Lower lobe of right lung (tissue), 2 donors: Measurements from ENCODE around the gene TENT4A. TPM values are rescaled to one million over a fixed set of nuclear protein-coding genes. Genes with fewer than 3 reads are reported as not detected.

ENCODE experiments used
- ATAC-seq, 2 donors: fragments of 200-7000 bp; cut with Tn5 transposase; one replicate each; pipeline ENCODE4 v1.9.1; 2020 to 2022; ENCODE audit warnings: mild to moderate bottlenecking in 2 of 2, moderate library complexity in 2 of 2
- DNase-seq: peaks from one replicate; pipeline ENCODE4 v3.0.0-alpha.2; 2020
- H3K27ac ChIP-seq: fragments of 200-600 bp; one replicate; pipeline ENCODE4 v1.8.0; 2022
- H3K27me3 ChIP-seq: fragments of 200-600 bp; one replicate; pipeline ENCODE4 v1.8.0; 2022; ENCODE audit warnings: low read depth
- H3K36me3 ChIP-seq: fragments of 200-600 bp; one replicate; pipeline ENCODE4 v1.8.0; 2022; ENCODE audit warnings: mild to moderate bottlenecking
- H3K4me1 ChIP-seq: fragments of 200-600 bp; one replicate; pipeline ENCODE4 v1.8.0; 2022
- H3K4me3 ChIP-seq: fragments of 200-600 bp; one replicate; pipeline ENCODE4 v1.8.0; 2022; ENCODE audit warnings: mild to moderate bottlenecking
- H3K9me3 ChIP-seq: fragments of 200-600 bp; one replicate; pipeline ENCODE4 v1.8.0; 2022
- intact Hi-C: fragments of 100-400 bp; cut with DNase I; formaldehyde crosslinking; loops from one replicate; pipeline ENCODE4 v1.11.0; 2022
- total RNA-seq: library from RNA; stranded (reverse); fragmentation: NEBNext Ultra II Directional; extraction: Animal tissue kit (Norgen Biotek cat#: 25700); gene quantifications from one replicate; pipeline ENCODE4 v1.2.1, GENCODE V29; 2021
- TF ChIP-seq, protein P1 (sequence below): fragments of 200-600 bp; IDR thresholded peaks from one replicate; pipeline ENCODE4 v1.8.0; 2022; ENCODE audit warnings: antibody characterized with exemption, mild to moderate bottlenecking
- donor health status: DM: no; HTN: yes; CAD: no; lungs with severe emphysema.

The TENT4A gene
- total RNA-seq, 1 donor from 2014 or later, result 24.1 TPM

DNA sequence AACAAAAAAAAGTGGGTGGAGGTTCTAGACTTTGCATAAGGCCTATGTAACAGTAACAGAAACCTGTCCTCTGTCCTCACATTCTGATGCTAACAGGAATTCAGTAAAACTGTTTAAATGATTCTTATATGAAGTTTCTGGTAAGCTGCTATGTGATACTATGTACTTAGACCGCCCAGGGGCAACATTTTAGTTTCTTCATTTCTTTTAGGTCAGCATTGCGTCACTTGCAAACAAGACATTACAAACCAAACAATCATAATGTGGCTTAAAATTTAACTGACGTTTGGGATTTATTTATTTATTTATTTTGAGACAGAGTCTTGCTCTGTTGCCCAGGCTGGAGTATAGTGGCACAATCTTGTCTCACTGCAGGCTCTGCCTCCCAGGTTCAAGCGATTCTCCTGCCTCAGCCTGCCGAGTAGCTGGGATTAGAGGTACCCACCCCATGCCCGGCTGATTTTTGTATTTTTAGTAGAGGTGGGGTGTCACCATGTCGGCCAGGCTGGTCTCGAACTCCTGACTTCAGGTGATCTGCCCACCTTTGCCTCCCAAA lies 44.3 kb downstream of the TENT4A start:
- ATAC-seq, result no peak
- H3K9me3 ChIP-seq, result no peaks in the 10 kb centered on the region
- TF ChIP-seq, protein P1, sequence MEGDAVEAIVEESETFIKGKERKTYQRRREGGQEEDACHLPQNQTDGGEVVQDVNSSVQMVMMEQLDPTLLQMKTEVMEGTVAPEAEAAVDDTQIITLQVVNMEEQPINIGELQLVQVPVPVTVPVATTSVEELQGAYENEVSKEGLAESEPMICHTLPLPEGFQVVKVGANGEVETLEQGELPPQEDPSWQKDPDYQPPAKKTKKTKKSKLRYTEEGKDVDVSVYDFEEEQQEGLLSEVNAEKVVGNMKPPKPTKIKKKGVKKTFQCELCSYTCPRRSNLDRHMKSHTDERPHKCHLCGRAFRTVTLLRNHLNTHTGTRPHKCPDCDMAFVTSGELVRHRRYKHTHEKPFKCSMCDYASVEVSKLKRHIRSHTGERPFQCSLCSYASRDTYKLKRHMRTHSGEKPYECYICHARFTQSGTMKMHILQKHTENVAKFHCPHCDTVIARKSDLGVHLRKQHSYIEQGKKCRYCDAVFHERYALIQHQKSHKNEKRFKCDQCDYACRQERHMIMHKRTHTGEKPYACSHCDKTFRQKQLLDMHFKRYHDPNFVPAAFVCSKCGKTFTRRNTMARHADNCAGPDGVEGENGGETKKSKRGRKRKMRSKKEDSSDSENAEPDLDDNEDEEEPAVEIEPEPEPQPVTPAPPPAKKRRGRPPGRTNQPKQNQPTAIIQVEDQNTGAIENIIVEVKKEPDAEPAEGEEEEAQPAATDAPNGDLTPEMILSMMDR, result no peak

DNA sequence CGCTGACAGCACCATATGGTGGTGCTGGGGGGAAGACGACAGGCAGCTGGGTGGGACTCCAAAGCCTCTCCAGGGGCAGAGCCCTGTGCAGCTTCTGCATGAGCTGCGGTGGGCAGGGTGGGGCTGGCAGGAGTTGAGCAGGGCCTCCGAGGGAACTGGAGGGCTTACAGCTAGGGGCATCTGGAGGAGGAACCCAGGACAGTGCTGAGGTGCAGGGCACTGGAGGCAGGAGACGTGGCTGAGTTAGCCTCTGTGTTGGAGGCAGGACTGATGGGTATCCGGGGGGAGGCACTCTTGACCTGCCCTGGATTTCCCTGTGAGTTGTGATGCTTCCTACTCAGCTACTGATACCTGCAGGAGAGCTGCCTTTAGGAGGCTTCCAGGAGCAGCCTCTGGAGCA lies 45.0 kb downstream of the TENT4A start:
- Histone ChIP-seq H3K27ac (no peak overlapping the region), H3K36me3 (peaks cover 56% of the 10 kb centered on the region), H3K4me3 (no peak overlapping the region), H3K9me3 (no peaks in the 10 kb centered on the region), H3K27me3 (no peaks in the 10 kb centered on the region), H3K4me1 (no peaks in the 10 kb centered on the region)
- intact Hi-C loops, result no loop called here
- TF ChIP-seq, protein P1, result no peak
- DNase-seq (no peak), ATAC-seq (peak in 1 of 2 donors; percentile 9)

More for the DNA sequence above, 44.3 kb downstream of the TENT4A start:
- H3K36me3 ChIP-seq, result peaks cover 63% of the 10 kb centered on the region
- DNase-seq, result no peak
- no peaks in the 10 kb centered on the region for H3K4me1 ChIP-seq
- H3K27ac ChIP-seq, result no peak overlapping the region
- H3K4me3 ChIP-seq, result no peak overlapping the region
- H3K27me3 ChIP-seq, result no peaks in the 10 kb centered on the region
- intact Hi-C loops, result no loop called here

DNA sequence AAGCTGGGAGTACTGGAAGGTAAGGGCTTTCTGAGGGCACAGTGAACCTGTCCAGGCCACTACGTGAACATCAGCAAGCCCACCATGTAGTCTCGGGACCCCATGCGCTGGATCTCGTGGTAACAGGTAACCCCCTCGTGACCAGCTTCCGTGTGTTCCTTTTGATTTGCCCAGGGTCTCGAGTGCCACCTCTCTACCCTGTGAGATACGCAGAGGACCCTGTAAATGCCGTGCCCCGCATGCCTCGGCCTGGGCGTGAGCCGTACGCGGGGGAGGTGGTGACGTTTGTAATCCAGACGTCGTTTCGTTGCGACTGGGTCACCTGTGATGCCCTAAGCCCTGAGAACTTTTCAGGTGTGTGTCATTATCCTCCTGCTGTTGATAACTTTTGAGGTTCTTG lies 45.5 kb downstream of the TENT4A start:
- intact Hi-C loops, result no loop called here
- DNase-seq, result no peak
- H3K27me3 ChIP-seq, result no peaks in the 10 kb centered on the region

DNA sequence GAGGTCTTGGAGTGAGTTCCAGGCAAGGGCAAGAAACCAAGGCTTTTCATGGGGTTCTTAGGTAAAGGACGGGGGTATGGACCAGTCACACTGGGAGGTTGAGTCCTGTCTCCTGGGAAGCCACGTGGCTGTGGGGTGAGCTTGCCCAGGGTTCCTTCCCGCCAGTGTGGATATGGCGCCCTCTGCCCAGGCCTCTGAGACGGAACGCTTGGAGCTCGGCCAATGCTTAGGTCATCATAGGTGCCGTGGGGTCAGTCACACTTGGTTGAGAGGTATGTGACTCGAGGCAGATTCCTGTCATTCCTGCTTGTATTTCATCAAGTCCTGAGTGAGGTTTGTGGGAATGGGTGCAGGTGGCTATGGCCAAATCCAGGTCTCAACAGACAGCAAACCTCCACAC lies 46.2 kb downstream of the TENT4A start:
- Histone ChIP-seq H3K4me1 (no peaks in the 10 kb centered on the region), H3K9me3 (no peaks in the 10 kb centered on the region), H3K4me3 (no peak overlapping the region), H3K36me3 (peaks cover 44% of the 10 kb centered on the region), H3K27me3 (no peaks in the 10 kb centered on the region), H3K27ac (no peak overlapping the region)
- DNase-seq (no peak), ATAC-seq (peak; percentile 27 to 39)
- TF ChIP-seq, protein P1, result no peak
- intact Hi-C loops, result no loop called here

More for the DNA sequence above, 45.5 kb downstream of the TENT4A start:
- H3K4me1 ChIP-seq, result no peaks in the 10 kb centered on the region
- H3K9me3 ChIP-seq, result no peaks in the 10 kb centered on the region
- no peak overlapping the region for H3K4me3 ChIP-seq
- peaks cover 51% of the 10 kb centered on the region for H3K36me3 ChIP-seq
- TF ChIP-seq, protein P1, result no peak
- H3K27ac ChIP-seq, result no peak overlapping the region
- ATAC-seq, result peak in 1 of 2 donors; percentile 6

DNA sequence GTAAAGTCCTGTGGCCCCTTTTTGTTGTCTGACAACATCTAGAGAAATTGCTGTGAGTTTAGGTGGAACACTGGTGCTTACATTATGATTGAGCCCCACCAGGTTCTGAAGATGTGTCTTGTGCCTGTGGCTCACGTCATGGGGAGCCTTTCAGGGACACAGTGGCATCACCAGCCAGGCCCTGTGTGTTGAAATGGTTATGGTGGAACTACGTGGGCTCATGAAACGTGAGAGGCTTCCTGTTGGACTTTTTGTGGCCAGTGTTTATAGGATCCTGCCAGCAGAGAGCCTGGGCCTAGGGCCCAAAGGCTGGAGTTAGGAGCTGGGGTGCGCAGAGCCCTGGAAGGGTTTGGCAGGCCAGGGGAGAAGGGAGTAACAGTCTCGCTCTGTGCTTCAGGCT lies 46.8 kb downstream of the TENT4A start:
- no peak for DNase-seq
- H3K27me3 ChIP-seq, result no peaks in the 10 kb centered on the region
- H3K9me3 ChIP-seq, result no peaks in the 10 kb centered on the region
- peaks cover 38% of the 10 kb centered on the region for H3K36me3 ChIP-seq
- intact Hi-C loops, result no loop called here
- H3K4me1 ChIP-seq, result no peaks in the 10 kb centered on the region
- no peak overlapping the region for H3K27ac ChIP-seq
- no peak overlapping the region for H3K4me3 ChIP-seq
- no peak for ATAC-seq
- TF ChIP-seq, protein P1, result no peak
